Stimulated activated CD4-positive, alpha-beta T cell treated with anti-CD3 and anti-CD28 coated beads, Interleukin-4, amount 100 ng/mL, for 48 hours (primary cell): Measurements from ENCODE around the gene TST.
"Not testable (repeated sequence)": the region's sequence is repeated elsewhere in the genome, so short reads cannot be mapped to it uniquely, and the experiment has no call there.

ENCODE experiments used
- DNase-seq, 2 donors: peaks; one replicate each; pipeline ENCODE4 v3.0.0-alpha.2; 2020; ENCODE audit warnings: low read depth in 2 of 2

Gene TST

GRCh38 chr22:37014415-37014806, 4.8 kb downstream of the TST start:
- DNase-seq, result no peak

- DNase-seq, result no peak
These were observed 6.3 kb downstream of the TST start for GRCh38 chr22:37012956-37013355.

GRCh38 chr22:37012262-37012904, 6.9 kb downstream of the TST start:
- DNase-seq, result no peak

- no peak for DNase-seq
These were observed 7.8 kb downstream of the TST start for GRCh38 chr22:37011472-37011871.

- no peak for DNase-seq
These were observed 8.3 kb downstream of the TST start for GRCh38 chr22:37010976-37011375.

- DNase-seq, result no peak
These were observed 9.1 kb downstream of the TST start for GRCh38 chr22:37010174-37010573.

GRCh38 chr22:37009490-37009889, 9.8 kb downstream of the TST start:
- DNase-seq, result no peak

GRCh38 chr22:37008365-37008764, 10.9 kb downstream of the TST start:
- DNase-seq, result no peak

- DNase-seq, result no peak
These were observed 11.6 kb downstream of the TST start for GRCh38 chr22:37007651-37008050.

GRCh38 chr22:37002633-37003032, 16.6 kb downstream of the TST start:
- DNase-seq, result no peak

GRCh38 chr22:37001826-37002225, 17.4 kb downstream of the TST start:
- no peak for DNase-seq

GRCh38 chr22:37000676-37001534, 18.3 kb downstream of the TST start:
- DNase-seq, result no peak

- DNase-seq, result no peak
These were observed 19.8 kb downstream of the TST start for GRCh38 chr22:36999463-36999862.

- no peak for DNase-seq
These were observed 20.5 kb downstream of the TST start for GRCh38 chr22:36998620-36999351.

- DNase-seq, result no peak
These were observed 21.5 kb downstream of the TST start for GRCh38 chr22:36997746-36998145.

- no peak for DNase-seq
These were observed 28.0 kb downstream of the TST start for GRCh38 chr22:36991206-36991605.

- no peak for DNase-seq
These were observed 28.8 kb downstream of the TST start for GRCh38 chr22:36990457-36990856.

GRCh38 chr22:36989012-36989411, 30.2 kb downstream of the TST start:
- DNase-seq, result not testable (repeated sequence)

GRCh38 chr22:36988075-36988832, 31.0 kb downstream of the TST start:
- no peak for DNase-seq

- DNase-seq, result peak; percentile 43 to 66
These were observed 32.9 kb downstream of the TST start for GRCh38 chr22:36986242-36986821.

GRCh38 chr22:36985211-36985889, 33.9 kb downstream of the TST start:
- no peak for DNase-seq
